Caki2 (cell line): ENCODE results near the gene ZFYVE26. TPM values are rescaled to one million over a fixed set of nuclear protein-coding genes. Genes with fewer than 3 reads are reported as not detected.

Experiments used
- DNase-seq: peaks from one replicate; pipeline ENCODE4 v3.0.0-alpha.2; 2015; ENCODE audit warnings: low read depth
- in situ Hi-C: cut with HindIII; loops from 2 replicates; pipeline ENCODE4 v1.10.0; 2016; ENCODE audit warnings: low sequenced_read_pairs, low pct_unique_long_range_greater_than_20kb, mixed read lengths
- total RNA-seq: library from RNA; depleted of rRNA; stranded (reverse); fragments of >200 nt; shearing (Covaris generic); gene quantifications from 2 replicates; pipeline ENCODE4 v1.2.3, GENCODE V29; 2014; ENCODE audit warnings: low replicate concordance

ZFYVE26 gene
- total RNA-seq, 1 experiment from 2014 or later: 5.3 TPM

DNA sequence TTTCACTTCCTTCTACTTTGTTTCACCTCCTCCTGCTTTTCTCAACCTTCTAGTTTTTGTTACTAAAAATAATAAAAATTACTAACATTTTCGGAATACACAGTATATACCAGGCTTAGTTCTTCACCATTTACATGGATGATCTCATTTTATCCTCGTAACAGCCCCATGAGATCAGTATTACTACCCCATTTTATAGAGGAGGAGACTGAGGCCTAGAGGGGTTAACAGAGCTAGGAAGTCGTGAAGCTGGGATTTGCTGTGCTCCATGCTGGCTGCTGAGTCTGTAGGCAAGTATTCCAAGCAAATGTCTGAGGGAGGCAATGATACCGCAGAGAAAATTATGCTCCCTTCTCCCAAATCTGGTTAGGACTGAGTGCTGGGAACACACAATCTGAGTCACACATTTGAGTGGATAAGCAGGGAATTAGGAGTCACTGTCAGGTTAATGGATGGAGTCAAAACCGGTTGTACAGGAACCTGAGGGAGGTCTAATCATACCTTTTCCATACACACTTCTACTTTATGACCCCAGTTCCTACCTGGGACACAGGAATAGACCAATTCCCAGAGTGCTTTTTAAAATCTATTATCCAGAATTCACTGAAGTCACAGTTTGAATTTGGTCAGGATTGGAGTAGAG is 51.1 kb downstream of the ZFYVE26 start:
- in situ Hi-C loops: no loop called here
- no peak for DNase-seq

DNA sequence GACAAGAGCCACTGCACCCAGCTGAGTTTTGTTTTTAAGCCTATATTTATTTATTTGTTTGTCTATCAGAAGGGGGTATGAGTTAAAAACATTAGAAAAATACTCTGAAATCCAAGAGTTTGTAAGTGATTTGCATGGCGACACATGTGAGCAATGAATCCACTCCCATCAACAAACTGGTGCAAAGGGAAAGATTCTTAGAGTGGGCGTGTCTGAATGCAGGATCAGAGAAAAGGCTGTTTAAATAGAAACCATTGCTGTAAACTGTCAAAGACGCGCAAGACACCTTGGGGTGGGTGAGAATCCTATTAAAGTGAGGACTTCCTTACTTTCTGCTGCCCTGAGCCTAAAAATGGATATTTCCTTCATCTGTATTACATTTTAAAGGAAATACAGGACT is 51.9 kb downstream of the ZFYVE26 start:
- in situ Hi-C loops: no loop called here
- DNase-seq: no peak

DNA sequence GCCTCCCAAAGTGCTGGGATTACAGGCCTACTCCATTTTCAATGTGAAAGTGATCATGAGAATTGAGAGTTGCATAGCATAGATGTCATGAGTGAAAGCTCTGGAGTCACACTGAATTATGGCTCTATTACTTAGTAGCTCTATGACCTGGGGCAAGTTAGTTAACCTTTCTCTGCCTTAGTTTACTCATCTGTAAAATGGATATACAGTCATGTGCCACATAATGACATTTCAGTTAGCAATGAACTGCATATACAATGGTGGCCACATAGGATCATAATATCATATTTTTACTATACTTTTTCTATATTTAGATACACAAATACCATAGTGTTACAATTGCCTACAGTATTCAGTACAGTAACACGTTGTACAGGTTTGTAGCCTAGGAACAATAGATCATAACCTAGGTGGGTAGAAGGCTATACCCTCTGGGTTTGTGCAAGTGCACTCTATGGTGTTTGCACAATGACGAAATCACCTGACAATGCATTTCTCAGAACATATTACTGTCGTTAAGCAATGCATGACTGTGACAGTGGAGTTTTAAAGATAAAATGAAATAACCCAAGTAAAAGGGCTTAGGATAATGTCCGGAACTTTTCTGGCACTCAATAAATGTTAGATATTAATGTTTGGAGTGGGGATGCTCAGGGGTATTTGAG is 53.1 kb downstream of the ZFYVE26 start:
- DNase-seq: no peak
- in situ Hi-C loops: no loop called here

DNA sequence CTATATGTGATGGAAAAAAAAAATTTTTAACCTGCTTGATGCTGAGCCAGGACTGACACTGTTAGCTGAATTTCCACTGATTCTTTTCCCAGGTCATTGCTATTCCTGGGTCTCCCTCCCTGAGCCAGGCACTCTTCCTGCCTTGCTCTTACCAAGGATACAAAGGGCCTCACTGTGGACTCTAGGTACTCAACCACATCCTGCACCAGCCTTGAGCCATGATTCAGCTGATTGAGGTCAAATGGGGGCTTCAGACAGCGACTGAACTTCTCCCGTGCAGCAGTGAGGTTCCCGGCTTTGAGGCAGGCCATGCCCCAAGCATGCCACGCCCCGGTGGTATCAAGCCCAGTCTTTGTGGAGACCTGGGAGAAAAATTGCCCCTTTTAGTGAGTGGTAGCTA is 54.3 kb downstream of the ZFYVE26 start:
- in situ Hi-C loops: no loop called here
- no peak for DNase-seq

DNA sequence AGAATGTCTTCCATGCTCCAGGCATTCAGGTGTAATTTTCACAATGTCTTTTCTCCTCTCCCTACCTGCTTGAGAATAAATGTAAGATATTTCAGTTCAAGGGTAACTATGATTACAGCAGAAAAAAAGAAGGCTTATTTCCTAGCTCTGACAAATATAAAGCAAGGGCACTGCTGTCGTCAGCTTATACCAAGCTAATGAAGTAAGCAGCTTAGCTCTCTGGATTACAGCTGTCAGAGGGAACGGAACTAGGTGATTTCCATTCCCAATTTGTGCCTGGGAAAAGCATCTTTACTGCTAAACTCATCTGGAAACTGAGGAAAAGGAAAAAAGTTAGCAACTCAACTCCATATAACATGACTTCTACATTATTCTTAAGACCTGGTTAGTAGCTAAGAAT is 56.5 kb downstream of the ZFYVE26 start:
- no peak for DNase-seq
- in situ Hi-C loops: no loop called here

DNA sequence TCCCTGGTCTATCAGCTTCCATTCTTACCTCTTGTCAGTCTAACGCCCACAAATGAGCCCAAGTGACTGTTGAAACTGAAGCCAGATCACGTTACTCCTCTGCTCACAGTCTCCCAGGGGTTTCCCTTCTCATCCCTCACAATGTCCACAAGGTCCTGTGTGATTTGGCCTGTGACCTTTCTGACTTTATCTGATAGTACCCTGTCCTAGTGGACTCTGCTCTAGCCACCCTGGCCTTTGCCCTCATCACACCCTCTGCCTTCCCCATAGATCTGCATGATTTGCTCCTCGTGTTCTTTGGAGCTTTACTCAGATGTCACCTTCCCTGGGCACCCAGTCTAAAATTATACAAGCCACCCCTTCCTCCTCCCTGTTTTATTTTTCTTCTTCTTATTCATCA is 59.2 kb downstream of the ZFYVE26 start:
- no peak for DNase-seq
- in situ Hi-C loops: no loop called here

DNA sequence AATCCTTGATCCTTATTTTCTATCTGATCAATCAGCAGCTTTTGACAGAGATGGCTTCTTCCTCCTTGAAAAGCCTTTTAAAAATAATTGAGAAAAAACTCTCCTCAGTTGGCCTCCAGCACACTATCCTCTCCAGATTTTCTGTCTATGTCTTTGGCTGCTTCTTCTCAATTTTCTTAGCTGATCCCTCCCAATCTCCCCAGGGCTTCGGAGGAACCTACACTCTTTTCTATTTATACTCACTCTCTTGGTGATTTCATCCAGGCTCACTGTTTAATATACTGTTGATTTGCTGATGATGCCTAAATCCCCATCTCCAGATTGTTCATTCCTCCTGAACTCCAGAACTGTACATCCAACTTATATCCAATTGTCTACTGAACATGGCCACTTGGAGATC is 59.9 kb downstream of the ZFYVE26 start:
- DNase-seq: no peak

DNA sequence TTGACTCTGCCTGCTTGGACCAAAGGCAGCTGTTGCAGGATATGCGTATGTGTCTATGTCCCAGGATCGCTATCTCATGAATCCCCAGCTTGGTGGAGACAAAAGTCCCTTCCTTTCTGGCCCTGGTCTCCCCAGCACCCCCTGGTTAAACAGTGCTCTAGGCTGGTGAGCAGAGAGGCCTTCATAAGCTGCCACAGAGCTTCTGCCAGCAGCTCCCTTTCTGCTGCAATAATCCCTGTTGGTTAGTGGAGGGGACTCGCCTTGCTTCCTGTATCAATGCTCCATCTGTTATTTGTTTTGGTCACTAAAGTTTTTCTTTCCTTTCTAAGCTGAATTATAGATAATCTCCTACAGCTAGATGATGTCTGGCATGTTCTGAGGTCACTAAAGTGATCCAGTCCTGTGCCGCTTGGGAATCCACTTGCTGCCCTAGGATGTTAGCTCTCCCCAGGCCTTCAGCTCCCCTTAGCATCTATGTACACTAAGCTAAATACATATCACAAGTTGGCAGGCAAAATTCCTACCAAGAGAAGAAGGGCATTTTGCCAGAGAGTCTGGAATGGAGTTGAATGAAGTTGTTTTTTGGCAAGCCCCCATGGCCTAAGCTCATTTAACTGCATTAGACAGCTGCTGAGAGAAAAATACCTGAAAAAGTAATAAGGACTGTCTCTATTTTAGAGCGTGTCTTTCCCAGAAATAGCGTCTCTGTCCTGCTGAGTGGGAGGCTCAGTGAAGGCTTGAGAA is 66.9 kb downstream of the ZFYVE26 start:
- in situ Hi-C loops: no loop called here
- no peak for DNase-seq

More for the DNA sequence above, 59.9 kb downstream of the ZFYVE26 start:
- in situ Hi-C loops: no loop called here

DNA sequence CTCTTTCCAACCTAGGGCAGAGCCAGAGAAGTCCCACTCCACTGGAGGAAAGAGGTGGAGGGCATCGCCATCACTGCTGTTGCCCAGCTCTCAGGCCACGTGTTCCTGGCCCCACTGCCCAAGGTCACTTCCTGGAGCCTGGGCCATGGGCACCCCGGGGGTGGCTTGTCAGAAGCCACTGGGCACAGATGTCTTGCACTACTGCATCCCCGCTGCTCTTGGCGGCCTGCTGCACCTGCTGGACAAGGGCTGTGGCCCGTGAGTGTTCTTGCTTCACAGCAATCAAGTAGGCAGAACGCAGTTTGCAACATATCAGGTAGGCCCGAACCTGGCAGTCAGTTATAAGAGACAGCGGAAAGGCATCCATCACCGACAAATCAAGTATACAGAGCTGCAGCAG is 68.1 kb downstream of the ZFYVE26 start:
- DNase-seq: no peak
- in situ Hi-C loops: no loop called here

DNA sequence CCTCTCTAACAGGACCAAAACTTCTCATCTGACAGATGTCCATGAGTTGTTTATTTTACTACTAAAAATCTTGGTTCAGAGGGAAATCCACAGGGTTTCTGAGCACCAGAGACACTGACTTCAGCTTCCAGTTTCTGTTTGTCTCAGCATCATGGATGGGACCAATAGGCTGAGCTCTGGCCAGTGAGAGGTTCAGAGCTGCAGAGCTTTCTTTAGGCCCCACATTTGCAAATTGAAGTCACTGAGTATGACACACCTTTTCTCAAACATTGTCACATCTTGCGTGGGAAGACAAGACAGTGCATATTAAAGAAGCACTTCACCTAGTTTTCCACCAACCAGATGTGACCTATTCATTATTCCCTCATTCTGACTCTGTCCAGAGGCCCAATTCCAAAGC is 69.5 kb downstream of the ZFYVE26 start:
- no peak for DNase-seq
- in situ Hi-C loops: no loop called here

DNA sequence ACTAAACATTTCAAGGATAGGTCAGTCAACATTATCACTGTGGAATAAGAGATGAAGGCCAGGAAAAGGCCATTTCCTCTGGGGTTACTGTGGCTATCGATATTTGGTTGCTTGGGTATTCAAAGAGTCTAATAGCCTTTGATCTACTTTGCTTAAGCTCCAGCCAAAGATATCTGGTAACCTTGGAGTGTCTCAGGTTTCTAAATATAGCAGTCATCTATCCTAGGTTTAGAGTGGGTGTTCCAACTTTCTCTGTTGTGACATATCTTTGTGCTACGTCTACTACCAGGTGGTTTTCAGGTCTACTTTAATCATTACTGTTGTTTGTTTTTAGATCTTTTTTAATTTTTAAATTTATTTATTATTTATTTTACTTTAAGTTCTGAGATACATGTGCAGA is 72.3 kb downstream of the ZFYVE26 start:
- no peak for DNase-seq
- in situ Hi-C loops: no loop called here

DNA sequence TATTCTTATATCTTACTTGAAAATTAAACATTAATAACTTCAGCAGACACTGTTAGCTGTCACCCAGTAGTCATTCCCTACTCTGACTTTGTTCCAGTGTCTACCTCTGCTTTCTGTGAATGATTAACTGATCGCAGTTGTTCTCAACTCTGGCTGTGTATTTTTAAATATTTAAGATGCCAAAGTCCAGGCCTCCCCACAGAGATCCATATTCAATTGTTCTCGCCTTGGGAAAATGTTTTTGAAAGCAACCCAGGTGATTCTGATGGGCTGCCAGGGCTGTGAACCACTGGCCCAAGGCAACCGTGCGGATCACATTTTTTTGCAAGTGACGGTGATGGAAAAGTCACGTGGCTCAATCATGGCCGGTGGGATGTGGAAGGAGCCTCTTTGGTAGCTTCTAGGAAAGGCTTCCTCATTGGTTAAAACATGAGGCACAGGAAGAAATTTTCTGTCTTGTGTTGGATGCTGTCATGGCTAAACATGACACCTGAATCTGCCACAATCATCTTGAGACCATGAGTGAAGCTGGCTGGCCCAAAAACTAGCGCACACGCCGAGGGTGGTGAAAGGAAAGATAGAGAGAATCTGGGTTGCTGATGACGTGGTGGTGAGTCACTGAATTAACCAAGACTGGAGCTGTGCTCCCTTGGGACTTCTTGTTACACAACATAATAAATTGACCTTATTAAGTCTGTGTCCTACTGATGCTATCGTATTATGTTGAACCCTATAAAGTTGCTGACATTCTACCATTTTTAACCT is 77.5 kb downstream of the ZFYVE26 start:
- in situ Hi-C loops: no loop called here
- DNase-seq: peak; percentile 90

DNA sequence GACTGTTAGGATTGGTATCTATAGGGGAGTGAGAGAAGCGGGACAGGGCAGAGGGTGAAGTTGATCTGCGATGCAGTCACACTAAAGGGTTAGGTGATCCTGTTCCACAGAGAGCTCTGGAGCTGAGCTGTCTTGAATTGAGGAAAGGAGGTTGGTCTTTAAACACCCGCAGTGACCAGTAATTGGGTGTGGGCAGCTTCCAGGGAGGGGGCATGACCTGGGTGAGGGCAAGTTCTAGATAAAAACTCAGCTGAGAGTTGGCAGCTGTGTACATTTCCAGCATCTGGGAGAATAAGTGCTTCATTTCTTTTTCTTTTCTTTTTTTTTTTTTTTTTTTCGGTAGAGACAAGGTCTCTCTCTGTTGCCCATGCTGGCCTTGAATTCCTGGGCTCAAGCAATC is 79.6 kb downstream of the ZFYVE26 start:
- in situ Hi-C loops: no loop called here
- no peak for DNase-seq

DNA sequence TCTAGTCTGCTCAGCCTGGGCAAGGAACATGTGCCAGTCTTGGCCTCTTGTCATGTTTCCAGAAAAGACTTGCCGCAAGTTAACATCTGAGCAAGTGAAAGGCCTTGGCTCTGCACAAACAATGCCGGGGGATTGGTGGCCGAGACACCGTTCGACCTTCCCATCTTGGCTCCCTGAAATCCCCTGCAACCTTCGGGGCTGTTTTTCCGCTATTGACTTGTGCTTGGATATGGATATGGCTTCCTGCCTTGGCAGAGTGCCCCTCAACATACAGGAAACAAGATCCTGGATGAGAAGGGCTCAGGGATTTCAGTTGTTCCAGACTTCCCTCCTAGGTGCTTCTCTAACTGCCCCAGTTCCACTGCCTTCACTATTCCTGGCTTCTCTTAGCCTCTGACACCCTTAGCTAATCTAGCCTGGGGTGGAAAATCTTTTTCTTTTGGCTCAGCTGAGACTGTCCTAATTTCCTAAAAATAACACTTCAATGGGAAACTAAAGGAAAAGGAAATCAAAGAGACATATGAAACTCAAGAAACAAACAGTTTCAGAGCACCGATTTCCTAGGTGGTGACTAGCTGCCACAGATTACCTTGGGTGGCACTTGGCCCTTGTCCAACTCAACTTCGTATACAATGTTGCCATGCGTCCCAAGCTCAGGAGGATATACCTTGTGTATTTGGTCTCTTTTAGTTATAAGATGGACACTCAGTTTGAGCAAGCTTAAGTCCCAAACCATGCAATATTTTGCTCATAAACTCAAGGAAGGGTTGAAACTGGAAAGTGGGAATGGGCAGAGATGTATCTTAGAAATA is 80.8 kb downstream of the ZFYVE26 start:
- in situ Hi-C loops: no loop called here

DNA sequence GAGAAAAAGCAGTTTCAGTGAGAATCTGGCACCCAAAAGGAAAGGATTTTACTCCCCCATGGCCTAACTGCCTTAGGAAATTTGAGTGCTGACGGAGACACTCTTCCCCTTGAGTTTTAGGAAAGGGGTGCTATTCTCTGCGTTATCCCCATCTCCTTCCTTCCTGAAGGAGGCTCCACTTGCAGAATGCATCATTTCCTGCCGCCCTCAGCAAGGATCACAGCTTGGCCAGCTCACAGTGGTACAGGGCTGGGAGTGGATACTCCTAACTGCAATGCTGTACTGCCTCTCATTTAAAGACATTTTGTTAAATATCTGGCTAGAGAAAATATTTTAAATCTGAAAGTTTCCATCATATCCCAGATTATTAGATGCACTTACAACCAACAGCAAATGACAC is 81.7 kb downstream of the ZFYVE26 start:
- in situ Hi-C loops: no loop called here
- DNase-seq: no peak

More for the DNA sequence above, 80.8 kb downstream of the ZFYVE26 start:
- no peak for DNase-seq

DNA sequence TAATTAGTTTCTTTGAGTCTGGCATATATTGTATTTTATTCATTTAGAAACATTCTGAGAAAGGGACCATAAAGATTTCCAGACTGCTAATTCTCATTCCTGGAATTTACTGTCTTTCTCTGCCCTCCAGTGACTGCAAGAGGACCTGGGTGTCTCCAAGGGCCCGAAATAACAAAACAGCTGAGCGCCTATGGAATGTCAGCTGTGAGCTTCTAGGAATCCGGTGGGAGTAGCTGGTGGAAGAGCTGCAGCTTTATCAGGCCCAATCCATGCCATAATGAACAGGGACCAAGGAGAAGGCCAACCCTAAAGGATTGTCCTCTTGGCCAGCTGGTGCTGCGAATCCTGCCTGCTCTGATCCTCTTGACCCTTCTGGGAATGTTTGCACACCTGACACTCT is 82.8 kb downstream of the ZFYVE26 start:
- DNase-seq: no peak
- in situ Hi-C loops: no loop called here

DNA sequence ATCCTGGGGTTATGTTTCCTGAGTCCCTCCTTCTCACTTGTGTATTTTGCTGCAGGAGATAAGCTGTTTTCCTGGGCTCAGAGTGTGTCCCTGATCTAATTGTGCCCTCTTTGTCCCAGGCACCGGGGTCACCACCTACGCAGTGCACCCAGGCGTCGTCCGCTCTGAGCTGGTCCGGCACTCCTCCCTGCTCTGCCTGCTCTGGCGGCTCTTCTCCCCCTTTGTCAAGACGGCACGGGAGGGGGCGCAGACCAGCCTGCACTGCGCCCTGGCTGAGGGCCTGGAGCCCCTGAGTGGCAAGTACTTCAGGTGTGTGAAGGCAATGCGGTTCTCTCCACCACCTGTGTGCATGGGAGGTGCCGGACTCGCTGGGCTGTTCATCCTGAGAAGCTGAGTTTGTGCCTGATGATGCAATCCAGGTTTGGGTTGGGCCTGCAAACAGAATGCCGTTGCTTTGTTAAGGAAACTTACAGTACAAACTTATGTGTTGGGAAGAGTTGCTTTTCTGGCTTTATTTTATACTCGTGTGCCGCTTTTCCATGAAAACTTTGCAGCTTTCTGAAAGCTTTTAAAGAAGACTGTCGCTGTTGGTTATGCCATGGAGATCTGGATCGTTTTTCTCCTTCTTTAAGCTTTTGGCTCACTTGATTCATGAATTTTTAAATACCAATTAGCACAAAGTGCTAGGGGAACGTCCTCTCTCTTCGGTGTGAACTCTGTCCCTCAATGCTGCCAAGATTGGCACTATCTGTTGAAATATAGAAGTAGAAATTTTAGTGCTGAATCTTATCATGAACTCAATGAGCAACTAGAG is 87.1 kb downstream of the ZFYVE26 start:
- in situ Hi-C loops: no loop called here

More for the DNA sequence above, 87.1 kb downstream of the ZFYVE26 start:
- no peak for DNase-seq
